OCI-LY1 (cell line): ENCODE measurements around the gene ZBTB5.

Experiments
- CTCF ChIP-seq: fragments of 200-600 bp; sonication (generic), shearing (Covaris generic); IDR thresholded peaks from 2 replicates; pipeline ENCODE4 v1.5.1; 2017; ENCODE audit warnings: mild to moderate bottlenecking, antibody characterized with exemption, low read length, moderate library complexity, mixed read lengths
- EZH2 ChIP-seq: fragments of 200-600 bp; sonication (generic), shearing (Covaris generic); IDR thresholded peaks from 2 replicates; pipeline ENCODE4 v1.8.0; 2017; ENCODE audit warnings: borderline replicate concordance, mixed run types, mild to moderate bottlenecking, antibody characterized with exemption, low read length, moderate library complexity, mixed read lengths

- TF ChIP-seq CTCF (no peak), EZH2 (no peak)
Observed at GRCh38 chr9:37499297-37499696, 34.0 kb upstream of the ZBTB5 start.
